ENCODE data around the gene FLT1. TPM values are rescaled to one million over a fixed set of nuclear protein-coding genes. Genes with fewer than 3 reads are reported as not detected.

The FLT1 gene
- polyA plus RNA-seq, 2 donors = 1.2 to 2.1 TPM

GRCh38 chr13:28314879-28315278 is 180.0 kb downstream of the FLT1 start:
- peaks cover 0 to 2% of the 10 kb centered on the region in 2 donors for H3K4me1 ChIP-seq (ENCODE audit: control insufficient read depth in 2 of 2, insufficient read depth in 2 of 2, low read length in 1 of 2)
- no peak overlapping the region for H3K27ac ChIP-seq (ENCODE audit: low read depth in 2 of 2, low read length in 1 of 2)
- H3K4me3 ChIP-seq (ENCODE audit: low read depth in 1 of 2, low read length in 2 of 2) = no peak overlapping the region
- no peaks in the 10 kb centered on the region for H3K27me3 ChIP-seq (ENCODE audit: control insufficient read depth in 1 of 2, insufficient read depth in 2 of 2, low read length in 2 of 2)
- no peaks in the 10 kb centered on the region for H3K36me3 ChIP-seq (ENCODE audit: control insufficient read depth in 2 of 2, insufficient read depth in 2 of 2, low read length in 1 of 2)
- WGBS, 2 donors = 85 to 93% methylated on average over 6 of the region's 6 CpGs
- H3K9me3 ChIP-seq (ENCODE audit: control insufficient read depth in 2 of 2, insufficient read depth in 1 of 2, low read depth in 1 of 2, low read length in 1 of 2) = no peaks in the 10 kb centered on the region

GRCh38 chr13:28313579-28313978 is 181.3 kb downstream of the FLT1 start:
- Histone ChIP-seq H3K4me3 (ENCODE audit: low read depth in 1 of 2, low read length in 2 of 2) (no peak overlapping the region), H3K27me3 (ENCODE audit: control insufficient read depth in 1 of 2, insufficient read depth in 2 of 2, low read length in 2 of 2) (no peaks in the 10 kb centered on the region), H3K27ac (ENCODE audit: low read depth in 2 of 2, low read length in 1 of 2) (no peak overlapping the region), H3K4me1 (ENCODE audit: control insufficient read depth in 2 of 2, insufficient read depth in 2 of 2, low read length in 1 of 2) (peaks cover 2 to 6% of the 10 kb centered on the region in 2 donors), H3K9me3 (ENCODE audit: control insufficient read depth in 2 of 2, insufficient read depth in 1 of 2, low read depth in 1 of 2, low read length in 1 of 2) (no peaks in the 10 kb centered on the region), H3K36me3 (ENCODE audit: control insufficient read depth in 2 of 2, insufficient read depth in 2 of 2, low read length in 1 of 2) (no peaks in the 10 kb centered on the region)
- 84 to 90% methylated on average over 6 of the region's 6 CpGs for WGBS, 2 donors

- Histone ChIP-seq H3K4me1 (ENCODE audit: control insufficient read depth in 2 of 2, insufficient read depth in 2 of 2, low read length in 1 of 2) (peaks cover 2 to 7% of the 10 kb centered on the region in 2 donors), H3K27ac (ENCODE audit: low read depth in 2 of 2, low read length in 1 of 2) (no peak overlapping the region), H3K9me3 (ENCODE audit: control insufficient read depth in 2 of 2, insufficient read depth in 1 of 2, low read depth in 1 of 2, low read length in 1 of 2) (no peaks in the 10 kb centered on the region), H3K4me3 (ENCODE audit: low read depth in 1 of 2, low read length in 2 of 2) (no peak overlapping the region), H3K27me3 (ENCODE audit: control insufficient read depth in 1 of 2, insufficient read depth in 2 of 2, low read length in 2 of 2) (no peaks in the 10 kb centered on the region), H3K36me3 (ENCODE audit: control insufficient read depth in 2 of 2, insufficient read depth in 2 of 2, low read length in 1 of 2) (no peaks in the 10 kb centered on the region)
- 86 to 89% methylated on average over 10 of the region's 10 CpGs for WGBS, 2 donors
Measured at GRCh38 chr13:28306325-28306724, 188.6 kb downstream of the FLT1 start.

GRCh38 chr13:28301839-28302238 is 193.1 kb downstream of the FLT1 start:
- Histone ChIP-seq H3K9me3 (ENCODE audit: control insufficient read depth in 2 of 2, insufficient read depth in 1 of 2, low read depth in 1 of 2, low read length in 1 of 2) (no peaks in the 10 kb centered on the region), H3K27me3 (ENCODE audit: control insufficient read depth in 1 of 2, insufficient read depth in 2 of 2, low read length in 2 of 2) (no peaks in the 10 kb centered on the region), H3K4me3 (ENCODE audit: low read depth in 1 of 2, low read length in 2 of 2) (no peak overlapping the region), H3K4me1 (ENCODE audit: control insufficient read depth in 2 of 2, insufficient read depth in 2 of 2, low read length in 1 of 2) (no peaks in the 10 kb centered on the region), H3K27ac (ENCODE audit: low read depth in 2 of 2, low read length in 1 of 2) (no peak overlapping the region), H3K36me3 (ENCODE audit: control insufficient read depth in 2 of 2, insufficient read depth in 2 of 2, low read length in 1 of 2) (no peaks in the 10 kb centered on the region)
- WGBS, 2 donors = 55 to 66% methylated on average over 4 of the region's 4 CpGs

GRCh38 chr13:28299916-28300315 is 195.0 kb downstream of the FLT1 start:
- WGBS, 2 donors = 48 to 50% methylated on average over 2 of the region's 2 CpGs
- no peak overlapping the region for H3K27ac ChIP-seq (ENCODE audit: low read depth in 2 of 2, low read length in 1 of 2)
- H3K27me3 ChIP-seq (ENCODE audit: control insufficient read depth in 1 of 2, insufficient read depth in 2 of 2, low read length in 2 of 2) = no peaks in the 10 kb centered on the region
- no peaks in the 10 kb centered on the region for H3K9me3 ChIP-seq (ENCODE audit: control insufficient read depth in 2 of 2, insufficient read depth in 1 of 2, low read depth in 1 of 2, low read length in 1 of 2)
- H3K4me1 ChIP-seq (ENCODE audit: control insufficient read depth in 2 of 2, insufficient read depth in 2 of 2, low read length in 1 of 2) = no peaks in the 10 kb centered on the region
- H3K36me3 ChIP-seq (ENCODE audit: control insufficient read depth in 2 of 2, insufficient read depth in 2 of 2, low read length in 1 of 2) = no peaks in the 10 kb centered on the region
- H3K4me3 ChIP-seq (ENCODE audit: low read depth in 1 of 2, low read length in 2 of 2) = no peak overlapping the region

GRCh38 chr13:28297341-28297740 is 197.6 kb downstream of the FLT1 start:
- no peaks in the 10 kb centered on the region for H3K27me3 ChIP-seq (ENCODE audit: control insufficient read depth in 1 of 2, insufficient read depth in 2 of 2, low read length in 2 of 2)
- H3K4me3 ChIP-seq (ENCODE audit: low read depth in 1 of 2, low read length in 2 of 2) = no peak overlapping the region
- no peaks in the 10 kb centered on the region for H3K9me3 ChIP-seq (ENCODE audit: control insufficient read depth in 2 of 2, insufficient read depth in 1 of 2, low read depth in 1 of 2, low read length in 1 of 2)
- H3K36me3 ChIP-seq (ENCODE audit: control insufficient read depth in 2 of 2, insufficient read depth in 2 of 2, low read length in 1 of 2) = peaks cover 0 to 6% of the 10 kb centered on the region in 2 donors
- 85 to 86% methylated on average over 3 of the region's 3 CpGs for WGBS, 2 donors
- no peaks in the 10 kb centered on the region for H3K4me1 ChIP-seq (ENCODE audit: control insufficient read depth in 2 of 2, insufficient read depth in 2 of 2, low read length in 1 of 2)
- no peak overlapping the region for H3K27ac ChIP-seq (ENCODE audit: low read depth in 2 of 2, low read length in 1 of 2)

- H3K4me3 ChIP-seq (ENCODE audit: low read depth in 1 of 2, low read length in 2 of 2) = no peak overlapping the region
- H3K27ac ChIP-seq (ENCODE audit: low read depth in 2 of 2, low read length in 1 of 2) = no peak overlapping the region
- WGBS, 2 donors = 89 to 100% methylated on average over 1 of the region's 1 CpG
- H3K27me3 ChIP-seq (ENCODE audit: control insufficient read depth in 1 of 2, insufficient read depth in 2 of 2, low read length in 2 of 2) = no peaks in the 10 kb centered on the region
- no peaks in the 10 kb centered on the region for H3K4me1 ChIP-seq (ENCODE audit: control insufficient read depth in 2 of 2, insufficient read depth in 2 of 2, low read length in 1 of 2)
- peaks cover 3 to 4% of the 10 kb centered on the region in 2 donors for H3K36me3 ChIP-seq (ENCODE audit: control insufficient read depth in 2 of 2, insufficient read depth in 2 of 2, low read length in 1 of 2)
- no peaks in the 10 kb centered on the region for H3K9me3 ChIP-seq (ENCODE audit: control insufficient read depth in 2 of 2, insufficient read depth in 1 of 2, low read depth in 1 of 2, low read length in 1 of 2)
Measured at GRCh38 chr13:28286263-28286662, 208.7 kb downstream of the FLT1 start.

- 98 to 99% methylated on average over 3 of the region's 3 CpGs for WGBS, 2 donors
- Histone ChIP-seq H3K9me3 (ENCODE audit: control insufficient read depth in 2 of 2, insufficient read depth in 1 of 2, low read depth in 1 of 2, low read length in 1 of 2) (no peaks in the 10 kb centered on the region), H3K27ac (ENCODE audit: low read depth in 2 of 2, low read length in 1 of 2) (no peak overlapping the region), H3K36me3 (ENCODE audit: control insufficient read depth in 2 of 2, insufficient read depth in 2 of 2, low read length in 1 of 2) (peaks cover 0 to 5% of the 10 kb centered on the region in 2 donors), H3K27me3 (ENCODE audit: control insufficient read depth in 1 of 2, insufficient read depth in 2 of 2, low read length in 2 of 2) (no peaks in the 10 kb centered on the region), H3K4me3 (ENCODE audit: low read depth in 1 of 2, low read length in 2 of 2) (no peak overlapping the region), H3K4me1 (ENCODE audit: control insufficient read depth in 2 of 2, insufficient read depth in 2 of 2, low read length in 1 of 2) (no peaks in the 10 kb centered on the region)
Measured at GRCh38 chr13:28283600-28283999, 211.3 kb downstream of the FLT1 start.

- Histone ChIP-seq H3K27me3 (ENCODE audit: control insufficient read depth in 1 of 2, insufficient read depth in 2 of 2, low read length in 2 of 2) (no peaks in the 10 kb centered on the region), H3K4me3 (ENCODE audit: low read depth in 1 of 2, low read length in 2 of 2) (no peak overlapping the region), H3K27ac (ENCODE audit: low read depth in 2 of 2, low read length in 1 of 2) (no peak overlapping the region), H3K36me3 (ENCODE audit: control insufficient read depth in 2 of 2, insufficient read depth in 2 of 2, low read length in 1 of 2) (peaks cover 0 to 5% of the 10 kb centered on the region in 2 donors), H3K9me3 (ENCODE audit: control insufficient read depth in 2 of 2, insufficient read depth in 1 of 2, low read depth in 1 of 2, low read length in 1 of 2) (no peaks in the 10 kb centered on the region), H3K4me1 (ENCODE audit: control insufficient read depth in 2 of 2, insufficient read depth in 2 of 2, low read length in 1 of 2) (no peaks in the 10 kb centered on the region)
- WGBS, 2 donors = 83 to 86% methylated on average over 5 of the region's 5 CpGs
Measured at GRCh38 chr13:28282451-28282850, 212.5 kb downstream of the FLT1 start.

GRCh38 chr13:28273919-28274318 is 221.0 kb downstream of the FLT1 start:
- Histone ChIP-seq H3K36me3 (ENCODE audit: control insufficient read depth in 2 of 2, insufficient read depth in 2 of 2, low read length in 1 of 2) (peaks cover 0 to 3% of the 10 kb centered on the region in 2 donors), H3K27me3 (ENCODE audit: control insufficient read depth in 1 of 2, insufficient read depth in 2 of 2, low read length in 2 of 2) (no peaks in the 10 kb centered on the region), H3K27ac (ENCODE audit: low read depth in 2 of 2, low read length in 1 of 2) (no peak overlapping the region), H3K4me1 (ENCODE audit: control insufficient read depth in 2 of 2, insufficient read depth in 2 of 2, low read length in 1 of 2) (no peaks in the 10 kb centered on the region), H3K4me3 (ENCODE audit: low read depth in 1 of 2, low read length in 2 of 2) (no peak overlapping the region), H3K9me3 (ENCODE audit: control insufficient read depth in 2 of 2, insufficient read depth in 1 of 2, low read depth in 1 of 2, low read length in 1 of 2) (no peaks in the 10 kb centered on the region)
- WGBS, 2 donors = 88 to 89% methylated on average over 3 of the region's 3 CpGs
